A549 (cell line): ENCODE data around the gene CNTF. TPM values are rescaled to one million over a fixed set of nuclear protein-coding genes. Genes with fewer than 3 reads are reported as not detected.

Experiments used
- ATAC-seq, 2 experiments: fragments of 200-7000 bp in 1 of 2; fragments of >200 bp in 1 of 2; cut with Nextera tagmentation in 1 of 2; cut with Tn5 transposase in 1 of 2; 3 replicates each; pipeline versions ENCODE4 v1.8.0 to v1.9.1; 2018 to 2020; ENCODE audit warnings: mild to moderate bottlenecking in 1 of 2, moderate library complexity in 1 of 2
- CTCF ChIA-PET: fragments of 300-600 bp; sonication (Branson Sonifier 250); formaldehyde crosslinking; extraction: SDS; loops from one replicate; lab custom pipeline; 2021; ENCODE audit warnings: antibody characterized with exemption, inconsistent platforms; lab: Yijun Ruan, JAX
- POLR2A ChIA-PET: fragments of 350-600 bp; formaldehyde crosslinking; extraction: SDS; loops from one replicate; lab custom pipeline; 2021; ENCODE audit warnings: antibody characterized with exemption, inconsistent platforms; lab: Yijun Ruan, JAX
- DNase-seq, 2 experiments: peaks; one replicate each; pipeline versions ENCODE4 v3.0.0 to v3.0.0-alpha.2; 2011 to 2016; ENCODE audit warnings: low read depth in 1 of 2, low spot score in 1 of 2
- FAIRE-seq: peaks from 2 replicates; lab custom pipeline; 2011; peaks lifted over from hg19 to GRCh38; lab: Jason Lieb, UNC
- H3K27ac ChIP-seq, 2 experiments: fragments of >200 bp; sonication (Bioruptor Twin); formaldehyde crosslinking; 3 replicates each; pipeline ENCODE4 v1.5.1; 2016 to 2017
- H3K4me1 ChIP-seq: fragments of >200 bp; sonication (Bioruptor Twin); formaldehyde crosslinking; 3 replicates; pipeline ENCODE4 v1.6.1; 2016
- H3K4me2 ChIP-seq: fragments of >200 bp; sonication (Bioruptor Twin); formaldehyde crosslinking; 3 replicates; pipeline ENCODE4 v1.6.1; 2016
- H3K4me3 ChIP-seq: fragments of >200 bp; sonication (Bioruptor Twin); formaldehyde crosslinking; 3 replicates; pipeline ENCODE4 v1.5.1; 2016
- H3K9me3 ChIP-seq: fragments of >200 bp; sonication (Bioruptor Twin); formaldehyde crosslinking; 3 replicates; pipeline ENCODE4 v1.6.1; 2016
- BHLHE40 ChIP-seq: IDR thresholded peaks from 2 replicates; pipeline ENCODE4 v1.6.1; 2012; ENCODE audit warnings: low read depth, low read length, inconsistent platforms
- CBX2 ChIP-seq: fragments of 200-600 bp; sonication (generic); IDR thresholded peaks from 2 replicates; pipeline ENCODE4 v1.6.1; 2016; ENCODE audit warnings: low read depth, mild to moderate bottlenecking, borderline replicate concordance
- CBX8 ChIP-seq: fragments of 200-600 bp; sonication (generic); IDR thresholded peaks from 2 replicates; pipeline ENCODE4 v1.6.1; 2016
- CEBPB ChIP-seq, 2 experiments: fragments of >200 bp in 1 of 2; sonication (Bioruptor Twin) in 1 of 2; formaldehyde crosslinking in 1 of 2; IDR thresholded peaks; 2 replicates each; pipeline ENCODE4 v1.6.1; 2012 to 2016
- CHD2 ChIP-seq: fragments of 150-350 bp; IDR thresholded peaks from 2 replicates; pipeline ENCODE4 v1.6.1; 2014; ENCODE audit warnings: low read length; ENCODE audit not compliant: partially characterized antibody
- EHF ChIP-seq: fragments of 250-450 bp; sonication (Bioruptor Pico); IDR thresholded peaks from 2 replicates; pipeline ENCODE4 v1.5.0; 2020; ENCODE audit warnings: mild to moderate bottlenecking
- ESRRA ChIP-seq: fragments of 150-350 bp; IDR thresholded peaks from 2 replicates; pipeline ENCODE4 v1.6.1; 2014; ENCODE audit warnings: mild to moderate bottlenecking, low read length, borderline replicate concordance
- FOSB ChIP-seq: fragments of 250-450 bp; sonication (Bioruptor Pico); IDR thresholded peaks from 2 replicates; pipeline ENCODE4 v1.5.0; 2020; ENCODE audit warnings: mild to moderate bottlenecking, moderate library complexity
- FOSL2 ChIP-seq, 2 experiments: fragments of 450-650 bp in 1 of 2; fragments of >200 bp in 1 of 2; sonication (Bioruptor Twin) in 1 of 2; formaldehyde crosslinking; IDR thresholded peaks; 2 replicates each; pipeline versions ENCODE4 v1.5.0 to v1.6.1; 2016 to 2020; ENCODE audit warnings: mild to moderate bottlenecking in 1 of 2, moderate library complexity in 1 of 2
- GATA3 ChIP-seq: IDR thresholded peaks from 2 replicates; pipeline ENCODE4 v1.6.1; 2012; ENCODE audit warnings: borderline replicate concordance
- HEYL ChIP-seq: fragments of 250-450 bp; sonication (Bioruptor Pico); IDR thresholded peaks from 2 replicates; pipeline ENCODE4 v1.8.0; 2021; ENCODE audit warnings: mild to moderate bottlenecking, moderate library complexity
- JUN ChIP-seq, 2 experiments: fragments of >200 bp; sonication (Bioruptor Twin); formaldehyde crosslinking; IDR thresholded peaks; 2 replicates in 1 of 2; 3 replicates in 1 of 2; pipeline ENCODE4 v1.6.1; 2016 to 2017
- KDM5A ChIP-seq: fragments of 200-600 bp; sonication (generic); IDR thresholded peaks from 2 replicates; pipeline ENCODE4 v1.6.1; 2016; ENCODE audit warnings: antibody characterized with exemption, mild to moderate bottlenecking
- MAZ ChIP-seq: fragments of 150-350 bp; IDR thresholded peaks from 2 replicates; pipeline ENCODE4 v1.6.1; 2014; ENCODE audit warnings: antibody characterized with exemption, low read depth, low read length, borderline replicate concordance
- MYC ChIP-seq: IDR thresholded peaks from 2 replicates; pipeline ENCODE4 v1.6.1; 2012; ENCODE audit warnings: mild to moderate bottlenecking, inconsistent platforms, low read length, improper control_type of control experiment, borderline replicate concordance
- NFE2L2 ChIP-seq: fragments of 150-350 bp; conservative IDR thresholded peaks from 2 replicates; pipeline ENCODE4 v1.6.1; 2014; ENCODE audit warnings: low read length
- NR3C1 ChIP-seq: fragments of >200 bp; sonication (Bioruptor Twin); formaldehyde crosslinking; IDR thresholded peaks from 3 replicates; pipeline ENCODE4 v1.6.1; 2017
- POLR2A ChIP-seq: IDR thresholded peaks from 2 replicates; pipeline ENCODE4 v1.6.1; 2012; ENCODE audit warnings: mild to moderate bottlenecking, low read length
- POLR2AphosphoS2 ChIP-seq: conservative IDR thresholded peaks from 2 replicates; pipeline ENCODE4 v1.6.1; 2012; ENCODE audit warnings: low read length, improper control_type of control experiment, inconsistent platforms
- RARB ChIP-seq: fragments of 250-450 bp; sonication (Bioruptor Pico); IDR thresholded peaks from 2 replicates; pipeline ENCODE4 v1.8.0; 2021; ENCODE audit warnings: mild to moderate bottlenecking, moderate library complexity
- RFX5 ChIP-seq: fragments of 450-650 bp; IDR thresholded peaks from 2 replicates; pipeline ENCODE4 v1.7.1; 2014; ENCODE audit warnings: antibody characterized with exemption, mild to moderate bottlenecking, moderate library complexity
- RNF2 ChIP-seq: fragments of 200-600 bp; sonication (generic); IDR thresholded peaks from 2 replicates; pipeline ENCODE4 v1.6.1; 2016; ENCODE audit warnings: low read depth, mild to moderate bottlenecking, antibody characterized with exemption, moderate library complexity, borderline replicate concordance
- SMC3 ChIP-seq: fragments of >200 bp; sonication (Bioruptor Twin); formaldehyde crosslinking; IDR thresholded peaks from 3 replicates; pipeline ENCODE4 v1.6.1; 2018; ENCODE audit warnings: inconsistent platforms
- TFCP2L1 ChIP-seq: fragments of 250-450 bp; sonication (Bioruptor Pico); IDR thresholded peaks from 2 replicates; pipeline ENCODE4 v1.5.0; 2021; ENCODE audit warnings: mild to moderate bottlenecking
- TP53 ChIP-seq: fragments of 250-450 bp; sonication (Bioruptor Pico); IDR thresholded peaks from 2 replicates; pipeline ENCODE4 v1.5.0; 2021; ENCODE audit warnings: mild to moderate bottlenecking, moderate library complexity
- ZC3H11A ChIP-seq: fragments of 450-650 bp; IDR thresholded peaks from 2 replicates; pipeline ENCODE4 v1.6.1; 2014; ENCODE audit warnings: antibody characterized with exemption, mild to moderate bottlenecking
- ZNF302 ChIP-seq: fragments of 250-450 bp; sonication (Bioruptor Pico); IDR thresholded peaks from 2 replicates; pipeline ENCODE4 v1.9.0; 2021; ENCODE audit warnings: inconsistent platforms, mild to moderate bottlenecking, moderate library complexity
- ZSCAN20 ChIP-seq: fragments of 250-450 bp; sonication (Bioruptor Pico); IDR thresholded peaks from 2 replicates; pipeline ENCODE4 v1.8.0; 2022; ENCODE audit warnings: mild to moderate bottlenecking, moderate library complexity
- WGBS: methylation state at CpG from one replicate; pipeline ENCODE4 v1.1.6; 2017; ENCODE audit errors: missing lambda C conversion rate; 5-methylcytosine and 5-hydroxymethylcytosine counted together
- polyA plus RNA-seq, 4 experiments: library from polyadenylated mRNA; depleted of rRNA in 3 of 4; stranded (reverse); fragments of >200 nt; fragmentation: RNase III in 1 of 4; extraction: RNeasy Plus Mini Kit Qiagen cat#74134 plus additional on column Dnase treatment in 1 of 4; gene quantifications; 2 replicates in 3 of 4; 3 replicates in 1 of 4; pipeline ENCODE4 v1.2.3, GENCODE V29; 2011 to 2017
- TF ChIP-seq, protein P1 (sequence below): fragments of 250-450 bp; sonication (Bioruptor Pico); IDR thresholded peaks from 2 replicates; pipeline ENCODE4 v1.5.0; 2021; ENCODE audit warnings: mild to moderate bottlenecking, moderate library complexity, borderline replicate concordance
- TF ChIP-seq, protein P2 (sequence below): IDR thresholded peaks from 2 replicates; pipeline ENCODE4 v1.6.1; 2012
- TF ChIP-seq, protein P3 (sequence below): fragments of >200 bp; sonication (Bioruptor Twin); formaldehyde crosslinking; IDR thresholded peaks from 3 replicates; pipeline ENCODE4 v1.5.1; 2016
- TF ChIP-seq, protein P4 (sequence below): fragments of 200-600 bp; sonication (generic); IDR thresholded peaks from 2 replicates; pipeline ENCODE4 v1.6.1; 2016; ENCODE audit warnings: antibody characterized with exemption, mild to moderate bottlenecking, moderate library complexity

CNTF gene
- polyA plus RNA-seq, 2 of the 4 experiments (the other 2 are of a cell fraction), result 1.3 TPM

DNA sequence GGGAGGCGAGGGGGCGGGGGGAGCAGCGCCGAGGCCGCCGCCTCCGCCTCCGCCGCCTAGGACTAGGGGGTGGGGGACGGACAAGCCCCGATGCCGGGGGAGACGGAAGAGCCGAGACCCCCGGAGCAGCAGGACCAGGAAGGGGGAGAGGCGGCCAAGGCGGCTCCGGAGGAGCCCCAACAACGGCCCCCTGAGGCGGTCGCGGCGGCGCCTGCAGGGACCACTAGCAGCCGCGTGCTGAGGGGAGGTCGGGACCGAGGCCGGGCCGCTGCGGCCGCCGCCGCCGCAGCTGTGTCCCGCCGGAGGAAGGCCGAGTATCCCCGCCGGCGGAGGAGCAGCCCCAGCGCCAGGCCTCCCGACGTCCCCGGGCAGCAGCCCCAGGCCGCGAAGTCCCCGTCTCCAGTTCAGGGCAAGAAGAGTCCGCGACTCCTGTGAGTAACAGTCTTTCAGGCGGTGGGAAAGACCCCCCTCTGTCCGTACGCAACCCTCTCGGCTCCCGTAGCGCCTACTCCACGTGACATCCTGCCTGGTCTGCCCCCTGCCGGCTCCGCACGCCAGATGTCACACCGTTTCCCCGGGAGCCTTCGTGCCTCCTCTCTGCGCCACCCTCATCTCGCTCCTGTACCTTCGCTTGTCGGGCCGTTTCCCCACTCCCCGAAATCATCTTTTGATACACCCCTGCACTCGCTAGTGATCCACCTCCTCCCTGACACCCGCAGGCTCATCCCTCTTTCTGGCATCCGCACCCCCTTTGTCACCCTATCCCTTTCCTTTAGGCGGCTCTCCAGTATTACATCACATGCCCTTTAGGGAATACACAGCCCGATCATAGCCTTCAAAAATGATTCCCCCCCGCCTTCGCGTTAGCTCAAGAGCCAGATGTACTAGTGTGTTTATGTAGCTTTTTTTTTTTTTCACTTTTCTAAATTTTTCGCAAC is 43.0 kb upstream of the CNTF start:
- peak overlapping the region; percentile 98 for H3K4me3 ChIP-seq
- WGBS, result 1% methylated on average over 28 of the region's 78 CpGs
- H3K4me2 ChIP-seq, result peak overlapping the region; percentile 70
- H3K9me3 ChIP-seq, result no peaks in the 10 kb centered on the region
- ChIA-PET CTCF (interaction anchor here (0.6 to 2.5 kb wide), 7 partner anchors 12 to 996 kb away, joined by 3 to 9 read pairs (median 6); no protein-coding TSS in a partner anchor), POLR2A (no interaction called here)
- H3K4me1 ChIP-seq, result peaks cover 63% of the 10 kb centered on the region
- peak overlapping the region; percentile 98 to 100 for H3K27ac ChIP-seq
- FAIRE-seq (no peak), ATAC-seq (peak; percentile 71 to 74), DNase-seq (peak; percentile 65 to 92)
- TF ChIP-seq FOSL2 (IDR thresholded peaks at IDR 0.05), result no peak
- 0 out of 2 replicates have a peak, but pooled peaks have one; percentile 4 for TF ChIP-seq FOSL2 (CRISPR knock-in tag; IDR thresholded peaks at IDR 0.05)
- no peak for TF ChIP-seq KDM5A
- TF ChIP-seq ESRRA, result no peak
- 0 out of 2 replicates have a peak, but pooled peaks have one; percentile 19 for TF ChIP-seq TFCP2L1
- TF ChIP-seq CBX2, result no peak
- TF ChIP-seq ZC3H11A, result no peak
- TF ChIP-seq, protein P1, sequence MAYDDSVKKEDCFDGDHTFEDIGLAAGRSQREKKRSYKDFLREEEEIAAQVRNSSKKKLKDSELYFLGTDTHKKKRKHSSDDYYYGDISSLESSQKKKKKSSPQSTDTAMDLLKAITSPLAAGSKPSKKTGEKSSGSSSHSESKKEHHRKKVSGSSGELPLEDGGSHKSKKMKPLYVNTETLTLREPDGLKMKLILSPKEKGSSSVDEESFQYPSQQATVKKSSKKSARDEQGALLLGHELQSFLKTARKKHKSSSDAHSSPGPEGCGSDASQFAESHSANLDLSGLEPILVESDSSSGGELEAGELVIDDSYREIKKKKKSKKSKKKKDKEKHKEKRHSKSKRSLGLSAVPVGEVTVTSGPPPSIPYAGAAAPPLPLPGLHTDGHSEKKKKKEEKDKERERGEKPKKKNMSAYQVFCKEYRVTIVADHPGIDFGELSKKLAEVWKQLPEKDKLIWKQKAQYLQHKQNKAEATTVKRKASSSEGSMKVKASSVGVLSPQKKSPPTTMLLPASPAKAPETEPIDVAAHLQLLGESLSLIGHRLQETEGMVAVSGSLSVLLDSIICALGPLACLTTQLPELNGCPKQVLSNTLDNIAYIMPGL, result peak; percentile 56; the same call in 1 of the 2 replicates
- peak; percentile 84; the same call in 1 of the 2 replicates for TF ChIP-seq MYC
- TF ChIP-seq, protein P2, sequence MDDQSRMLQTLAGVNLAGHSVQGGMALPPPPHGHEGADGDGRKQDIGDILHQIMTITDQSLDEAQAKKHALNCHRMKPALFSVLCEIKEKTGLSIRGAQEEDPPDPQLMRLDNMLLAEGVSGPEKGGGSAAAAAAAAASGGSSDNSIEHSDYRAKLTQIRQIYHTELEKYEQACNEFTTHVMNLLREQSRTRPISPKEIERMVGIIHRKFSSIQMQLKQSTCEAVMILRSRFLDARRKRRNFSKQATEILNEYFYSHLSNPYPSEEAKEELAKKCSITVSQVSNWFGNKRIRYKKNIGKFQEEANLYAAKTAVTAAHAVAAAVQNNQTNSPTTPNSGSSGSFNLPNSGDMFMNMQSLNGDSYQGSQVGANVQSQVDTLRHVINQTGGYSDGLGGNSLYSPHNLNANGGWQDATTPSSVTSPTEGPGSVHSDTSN, result no peak
- TF ChIP-seq RARB, result no peak
- TF ChIP-seq EHF (CRISPR knock-in tag), result no peak
- TF ChIP-seq SMC3, result no peak
- peak; percentile 32; the same call in 1 of the 2 replicates for TF ChIP-seq MAZ
- TF ChIP-seq POLR2AphosphoS2, result no peak
- TF ChIP-seq NFE2L2, result no peak
- TF ChIP-seq NR3C1, result no peak
- no peak for TF ChIP-seq HEYL (CRISPR knock-in tag)
- TF ChIP-seq JUN (IDR thresholded peaks at IDR 0.05), result peak; percentile 17 to 80; a peak in 3 of 5 replicates
- no peak for TF ChIP-seq ZNF302 (CRISPR knock-in tag)
- no peak for TF ChIP-seq FOSB
- TF ChIP-seq RNF2, result no peak
- TF ChIP-seq TP53 (CRISPR knock-in tag), result no peak
- no peak for TF ChIP-seq GATA3
- peak in 1 of 2 experiments; percentile 64; a peak in 2 of 4 replicates for TF ChIP-seq CEBPB (IDR thresholded peaks at IDR 0.05)
- no peak for TF ChIP-seq CBX8
- TF ChIP-seq, protein P3, sequence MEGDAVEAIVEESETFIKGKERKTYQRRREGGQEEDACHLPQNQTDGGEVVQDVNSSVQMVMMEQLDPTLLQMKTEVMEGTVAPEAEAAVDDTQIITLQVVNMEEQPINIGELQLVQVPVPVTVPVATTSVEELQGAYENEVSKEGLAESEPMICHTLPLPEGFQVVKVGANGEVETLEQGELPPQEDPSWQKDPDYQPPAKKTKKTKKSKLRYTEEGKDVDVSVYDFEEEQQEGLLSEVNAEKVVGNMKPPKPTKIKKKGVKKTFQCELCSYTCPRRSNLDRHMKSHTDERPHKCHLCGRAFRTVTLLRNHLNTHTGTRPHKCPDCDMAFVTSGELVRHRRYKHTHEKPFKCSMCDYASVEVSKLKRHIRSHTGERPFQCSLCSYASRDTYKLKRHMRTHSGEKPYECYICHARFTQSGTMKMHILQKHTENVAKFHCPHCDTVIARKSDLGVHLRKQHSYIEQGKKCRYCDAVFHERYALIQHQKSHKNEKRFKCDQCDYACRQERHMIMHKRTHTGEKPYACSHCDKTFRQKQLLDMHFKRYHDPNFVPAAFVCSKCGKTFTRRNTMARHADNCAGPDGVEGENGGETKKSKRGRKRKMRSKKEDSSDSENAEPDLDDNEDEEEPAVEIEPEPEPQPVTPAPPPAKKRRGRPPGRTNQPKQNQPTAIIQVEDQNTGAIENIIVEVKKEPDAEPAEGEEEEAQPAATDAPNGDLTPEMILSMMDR, result peak; percentile 62
- no peak for TF ChIP-seq CHD2
- TF ChIP-seq ZSCAN20 (CRISPR knock-in tag), result no peak
- peak; percentile 65 for TF ChIP-seq POLR2A
- TF ChIP-seq, protein P4, sequence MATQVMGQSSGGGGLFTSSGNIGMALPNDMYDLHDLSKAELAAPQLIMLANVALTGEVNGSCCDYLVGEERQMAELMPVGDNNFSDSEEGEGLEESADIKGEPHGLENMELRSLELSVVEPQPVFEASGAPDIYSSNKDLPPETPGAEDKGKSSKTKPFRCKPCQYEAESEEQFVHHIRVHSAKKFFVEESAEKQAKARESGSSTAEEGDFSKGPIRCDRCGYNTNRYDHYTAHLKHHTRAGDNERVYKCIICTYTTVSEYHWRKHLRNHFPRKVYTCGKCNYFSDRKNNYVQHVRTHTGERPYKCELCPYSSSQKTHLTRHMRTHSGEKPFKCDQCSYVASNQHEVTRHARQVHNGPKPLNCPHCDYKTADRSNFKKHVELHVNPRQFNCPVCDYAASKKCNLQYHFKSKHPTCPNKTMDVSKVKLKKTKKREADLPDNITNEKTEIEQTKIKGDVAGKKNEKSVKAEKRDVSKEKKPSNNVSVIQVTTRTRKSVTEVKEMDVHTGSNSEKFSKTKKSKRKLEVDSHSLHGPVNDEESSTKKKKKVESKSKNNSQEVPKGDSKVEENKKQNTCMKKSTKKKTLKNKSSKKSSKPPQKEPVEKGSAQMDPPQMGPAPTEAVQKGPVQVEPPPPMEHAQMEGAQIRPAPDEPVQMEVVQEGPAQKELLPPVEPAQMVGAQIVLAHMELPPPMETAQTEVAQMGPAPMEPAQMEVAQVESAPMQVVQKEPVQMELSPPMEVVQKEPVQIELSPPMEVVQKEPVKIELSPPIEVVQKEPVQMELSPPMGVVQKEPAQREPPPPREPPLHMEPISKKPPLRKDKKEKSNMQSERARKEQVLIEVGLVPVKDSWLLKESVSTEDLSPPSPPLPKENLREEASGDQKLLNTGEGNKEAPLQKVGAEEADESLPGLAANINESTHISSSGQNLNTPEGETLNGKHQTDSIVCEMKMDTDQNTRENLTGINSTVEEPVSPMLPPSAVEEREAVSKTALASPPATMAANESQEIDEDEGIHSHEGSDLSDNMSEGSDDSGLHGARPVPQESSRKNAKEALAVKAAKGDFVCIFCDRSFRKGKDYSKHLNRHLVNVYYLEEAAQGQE, result no peak; the same call in 1 of the 2 replicates
- no peak for TF ChIP-seq RFX5
- no peak for TF ChIP-seq BHLHE40
